Activated CD8-positive, alpha-beta memory T cell treated with anti-CD3 and anti-CD28 coated beads for 36 hours (primary cell): ENCODE data around the gene PSPN. TPM values are rescaled to one million over a fixed set of nuclear protein-coding genes. Genes with fewer than 3 reads are reported as not detected.
"Not testable (repeated sequence)": the region's sequence is repeated elsewhere in the genome, so short reads cannot be mapped to it uniquely, and the experiment has no call there.

Experiments
- CTCF ChIA-PET: fragments of 350-600 bp; sonication (Branson Sonifier 250); formaldehyde crosslinking; loops from one replicate; lab custom pipeline; 2021; ENCODE audit warnings: antibody characterized with exemption; lab: Charles Lee
- POLR2A ChIA-PET: fragments of 350-600 bp; sonication (Branson Sonifier 250); formaldehyde crosslinking; loops from one replicate; lab custom pipeline; 2021; ENCODE audit warnings: antibody characterized with exemption; lab: Charles Lee
- total RNA-seq, 2 experiments: library from RNA; stranded (reverse); gene quantifications; one replicate each; pipeline ENCODE4 v1.2.3, GENCODE V29; 2021

The PSPN gene
- total RNA-seq, 2 experiments from 2014 or later, result 0.99 to 1.2 TPM

- ChIA-PET CTCF (no interaction called here), POLR2A (no interaction called here)
Observed at GRCh38 chr19:6412061-6412446, 36.3 kb upstream of the PSPN start.

GRCh38 chr19:6409346-6409745 lies 33.6 kb upstream of the PSPN start:
- POLR2A ChIA-PET, result interaction anchor here (0.6 kb wide), 1 partner anchor 440 kb away, joined by 3 read pairs; no protein-coding TSS in a partner anchor
- CTCF ChIA-PET, result interaction anchor here (0.7 kb wide), 2 partner anchors 56 to 113 kb away, joined by 3 read pairs; no protein-coding TSS in a partner anchor

GRCh38 chr19:6406401-6406800 lies 30.7 kb upstream of the PSPN start:
- ChIA-PET POLR2A (no interaction called here), CTCF (no interaction called here)

GRCh38 chr19:6402837-6403608 lies 27.3 kb upstream of the PSPN start:
- CTCF ChIA-PET, result interaction anchor here (0.7 kb wide), 1 partner anchor 124 kb away, joined by 3 read pairs; no protein-coding TSS in a partner anchor
- POLR2A ChIA-PET, result no interaction called here

- CTCF ChIA-PET, result no interaction called here
- POLR2A ChIA-PET, result no interaction called here
Observed at GRCh38 chr19:6402058-6402457, 26.3 kb upstream of the PSPN start.

GRCh38 chr19:6400062-6400944 lies 24.6 kb upstream of the PSPN start:
- CTCF ChIA-PET, result not testable (repeated sequence)

GRCh38 chr19:6396305-6396704 lies 20.6 kb upstream of the PSPN start:
- ChIA-PET CTCF (no interaction called here), POLR2A (interaction anchor here (0.6 kb wide), 2 partner anchors 85 to 364 kb away, joined by 3 read pairs; partner anchors contain the start of gene DENND1C)

More at GRCh38 chr19:6400062-6400944, 24.6 kb upstream of the PSPN start:
- POLR2A ChIA-PET, result not testable (repeated sequence)

GRCh38 chr19:6394831-6395230 lies 19.1 kb upstream of the PSPN start:
- ChIA-PET CTCF (no interaction called here), POLR2A (no interaction called here)

- POLR2A ChIA-PET, result interaction anchor here (0.9 to 1.2 kb wide), 2 partner anchors 22 to 33 kb away, joined by 4 read pairs; partner anchors contain the start of genes ALKBH7 and CLPP
- CTCF ChIA-PET, result no interaction called here
Observed at GRCh38 chr19:6393983-6394412, 18.3 kb upstream of the PSPN start.

GRCh38 chr19:6393074-6393982 lies 17.6 kb upstream of the PSPN start, which contains the start of gene GTF2F1:
Gene GTF2F1, minus strand, starts transcription at chr19:6393164. Its CDS starts 169 bp downstream, at chr19:6392995.
- ChIA-PET POLR2A (interaction anchor here (0.5 to 1.3 kb wide), 7 partner anchors 21 to 405 kb away, joined by 3 to 5 read pairs (median 4); partner anchors contain the start of genes ALKBH7, CLPP, DENND1C and KHSRP), CTCF (no interaction called here)

- POLR2A ChIA-PET, result interaction anchor here (0.5 to 1.3 kb wide), 5 partner anchors 33 to 404 kb away, joined by 3 to 5 read pairs (median 4); partner anchors contain the start of genes DENND1C and KHSRP
- CTCF ChIA-PET, result no interaction called here
Observed at GRCh38 chr19:6392221-6393073, 16.7 kb upstream of the PSPN start.

GRCh38 chr19:6387372-6387771 lies 11.6 kb upstream of the PSPN start:
- ChIA-PET POLR2A (no interaction called here), CTCF (no interaction called here)

- CTCF ChIA-PET, result interaction anchor here (0.6 to 1.4 kb wide), 3 partner anchors 15 to 924 kb away, joined by 3 to 4 read pairs (median 3); no protein-coding TSS in a partner anchor
- POLR2A ChIA-PET, result interaction anchor here (0.8 kb wide), 1 partner anchor 75 kb away, joined by 5 read pairs; the partner anchor contains the start of gene SLC25A23
Observed at GRCh38 chr19:6384381-6384780, 8.6 kb upstream of the PSPN start.

GRCh38 chr19:6383188-6383587 lies 7.5 kb upstream of the PSPN start:
- CTCF ChIA-PET, result no interaction called here
- POLR2A ChIA-PET, result no interaction called here

GRCh38 chr19:6381030-6381750 lies 5.5 kb upstream of the PSPN start:
- ChIA-PET CTCF (no interaction called here), POLR2A (no interaction called here)

GRCh38 chr19:6379744-6380143 lies 4.0 kb upstream of the PSPN start:
- ChIA-PET POLR2A (no interaction called here), CTCF (no interaction called here)

GRCh38 chr19:6378486-6378885 lies 2.8 kb upstream of the PSPN start:
- CTCF ChIA-PET, result interaction anchor here (0.5 kb wide), 1 partner anchor 296 kb away, joined by 4 read pairs; no protein-coding TSS in a partner anchor
- POLR2A ChIA-PET, result no interaction called here
